ENCODE results near the gene PHKB.

The PHKB gene

GRCh38 chr16:47586121-47586520, 125.0 kb downstream of the PHKB start:
- no peak overlapping the region for H3K27ac ChIP-seq (replicated peaks)
- H3K27me3 ChIP-seq (ENCODE audit: insufficient read depth, poor library complexity, severe bottlenecking), result no peaks in the 10 kb centered on the region
- no peak for DNase-seq (ENCODE audit: low read depth in 1 of 2, low spot score in 1 of 2)
- no peak overlapping the region for H3K4me3 ChIP-seq (replicated peaks; ENCODE audit: insufficient read depth, low read length)
- TF ChIP-seq GABPA (IDR thresholded peaks at IDR 0.05; ENCODE audit: low read depth), result no peak
- TF ChIP-seq POLR2AphosphoS5 (IDR thresholded peaks at IDR 0.05; ENCODE audit: low read depth), result no peak
- no peak for TF ChIP-seq CTCF (IDR thresholded peaks at IDR 0.05; ENCODE audit: insufficient read depth, low read length)
- no peak for TF ChIP-seq SPI1 (IDR thresholded peaks at IDR 0.05; ENCODE audit: borderline replicate concordance, low read depth)
- no peak for TF ChIP-seq REST (IDR thresholded peaks at IDR 0.05; ENCODE audit: insufficient replicate concordance, low read depth)

- no peak for DNase-seq (ENCODE audit: low read depth in 1 of 2, low spot score in 1 of 2)
- Histone ChIP-seq H3K4me3 (replicated peaks; ENCODE audit: insufficient read depth, low read length) (no peak overlapping the region), H3K27ac (replicated peaks) (no peak overlapping the region), H3K27me3 (ENCODE audit: insufficient read depth, poor library complexity, severe bottlenecking) (no peaks in the 10 kb centered on the region)
- no peak for TF ChIP-seq SPI1 (IDR thresholded peaks at IDR 0.05; ENCODE audit: borderline replicate concordance, low read depth)
- no peak for TF ChIP-seq POLR2AphosphoS5 (IDR thresholded peaks at IDR 0.05; ENCODE audit: low read depth)
- TF ChIP-seq CTCF (IDR thresholded peaks at IDR 0.05; ENCODE audit: insufficient read depth, low read length), result no peak
- no peak for TF ChIP-seq REST (IDR thresholded peaks at IDR 0.05; ENCODE audit: insufficient replicate concordance, low read depth)
- no peak for TF ChIP-seq GABPA (IDR thresholded peaks at IDR 0.05; ENCODE audit: low read depth)
These were observed 129.3 kb downstream of the PHKB start for GRCh38 chr16:47590472-47590871.

GRCh38 chr16:47592232-47592631, 131.1 kb downstream of the PHKB start:
- TF ChIP-seq REST (IDR thresholded peaks at IDR 0.05; ENCODE audit: insufficient replicate concordance, low read depth), result no peak
- no peak for TF ChIP-seq CTCF (IDR thresholded peaks at IDR 0.05; ENCODE audit: insufficient read depth, low read length)
- no peak for TF ChIP-seq GABPA (IDR thresholded peaks at IDR 0.05; ENCODE audit: low read depth)
- no peak for TF ChIP-seq SPI1 (IDR thresholded peaks at IDR 0.05; ENCODE audit: borderline replicate concordance, low read depth)
- TF ChIP-seq POLR2AphosphoS5 (IDR thresholded peaks at IDR 0.05; ENCODE audit: low read depth), result no peak
- no peak overlapping the region for H3K27ac ChIP-seq (replicated peaks)
- H3K4me3 ChIP-seq (replicated peaks; ENCODE audit: insufficient read depth, low read length), result no peak overlapping the region
- no peak for DNase-seq (ENCODE audit: low read depth in 1 of 2, low spot score in 1 of 2)
- H3K27me3 ChIP-seq (ENCODE audit: insufficient read depth, poor library complexity, severe bottlenecking), result no peaks in the 10 kb centered on the region
